Lower leg skin (tissue), 4 donors: ENCODE data around the gene SFMBT1. TPM values are rescaled to one million over a fixed set of nuclear protein-coding genes. Genes with fewer than 3 reads are reported as not detected.

Experiments used
- DNase-seq, 2 donors: peaks; one replicate each; pipeline ENCODE4 v3.0.0-alpha.2; 2019; ENCODE audit warnings: low spot score in 2 of 2
- H3K4me3 ChIP-seq: fragments of 200-600 bp; sonication (generic); 2 replicates; pipeline ENCODE4 v1.5.1; 2017; ENCODE audit warnings: mild to moderate bottlenecking, low read depth; ENCODE audit not compliant: poor library complexity, severe bottlenecking
- CTCF ChIP-seq, 3 donors: fragments of 450-650 bp; IDR thresholded peaks; one replicate each; pipeline ENCODE4 v1.5.1; 2016; ENCODE audit warnings: antibody characterized with exemption in 3 of 3, mild to moderate bottlenecking in 3 of 3, moderate library complexity in 2 of 3
- POLR2A ChIP-seq, 2 donors: fragments of 450-650 bp; IDR thresholded peaks; one replicate each; pipeline ENCODE4 v1.6.1; 2016 to 2017; ENCODE audit warnings: antibody characterized with exemption in 2 of 2, mild to moderate bottlenecking in 1 of 2, moderate library complexity in 1 of 2
- WGBS, 2 donors: methylation state at CpG; one replicate each; pipeline ENCODE4 v1.1.5; 2018; 5-methylcytosine and 5-hydroxymethylcytosine counted together
- intact Hi-C: fragments of 100-400 bp; cut with DNase I; formaldehyde crosslinking; loops from one replicate; pipeline ENCODE4 v1.15.0; 2023; ENCODE audit warnings: low total_unique reads
- total RNA-seq, 4 donors: library from RNA; depleted of rRNA; stranded (reverse); fragments of >200 nt; gene quantifications; one replicate each; pipeline ENCODE4 v1.1.0, GENCODE V29; 2016

The SFMBT1 gene
- total RNA-seq, 4 donors from 2014 or later = 9.5 to 24.3 (median 14.4) TPM

- no peak for TF ChIP-seq CTCF (IDR thresholded peaks at IDR 0.05)
- no peak for TF ChIP-seq POLR2A (IDR thresholded peaks at IDR 0.05)
- WGBS, 2 donors = 75 to 77% methylated on average over 4 of the region's 4 CpGs
- DNase-seq = no peak
- H3K4me3 ChIP-seq = no peak overlapping the region
- intact Hi-C loops = no loop called here
Measured at GRCh38 chr3:52879090-52879489, 166.8 kb downstream of the SFMBT1 start.

DNA sequence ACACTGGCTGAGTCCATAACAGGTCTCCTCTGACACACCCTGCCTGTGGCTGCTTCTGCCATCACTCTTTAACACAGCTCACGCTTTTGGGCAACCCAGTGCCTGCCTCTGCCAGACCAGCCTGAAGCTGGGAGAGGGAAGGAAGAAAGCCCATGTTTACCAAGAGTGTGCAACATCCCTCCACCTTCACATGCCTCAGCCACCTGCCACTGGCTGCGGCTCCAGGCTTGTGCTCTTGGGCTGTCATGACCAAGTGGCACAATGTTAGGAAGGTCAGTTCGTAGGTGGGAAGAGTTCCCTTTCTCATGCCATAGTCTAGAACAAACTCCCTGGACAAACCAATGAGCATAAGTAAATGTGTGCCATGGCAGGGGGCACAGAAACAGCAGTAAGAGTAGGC is 168.8 kb downstream of the SFMBT1 start:
- no peak for DNase-seq
- TF ChIP-seq CTCF (IDR thresholded peaks at IDR 0.05) (no peak), POLR2A (IDR thresholded peaks at IDR 0.05) (no peak)
- 90 to 91% methylated on average over 3 of the region's 3 CpGs for WGBS, 2 donors

GRCh38 chr3:52874864-52875587 is 170.8 kb downstream of the SFMBT1 start:
- intact Hi-C loops = no loop called here
- H3K4me3 ChIP-seq = no peak overlapping the region
- 87 to 91% methylated on average over 9 of the region's 9 CpGs for WGBS, 2 donors
- DNase-seq = no peak
- TF ChIP-seq CTCF (IDR thresholded peaks at IDR 0.05) (no peak), POLR2A (IDR thresholded peaks at IDR 0.05) (no peak)

More for the DNA sequence above, 168.8 kb downstream of the SFMBT1 start:
- H3K4me3 ChIP-seq = no peak overlapping the region
- intact Hi-C loops = no loop called here

GRCh38 chr3:52874160-52874701 is 171.6 kb downstream of the SFMBT1 start:
- no peak overlapping the region for H3K4me3 ChIP-seq
- 64 to 71% methylated on average over 5 of the region's 5 CpGs for WGBS, 2 donors
- intact Hi-C loops = no loop called here
- no peak for DNase-seq
- TF ChIP-seq POLR2A (IDR thresholded peaks at IDR 0.05) = no peak
- TF ChIP-seq CTCF (IDR thresholded peaks at IDR 0.05) = no peak

- no peak for DNase-seq
- intact Hi-C loops = no loop called here
- TF ChIP-seq POLR2A (IDR thresholded peaks at IDR 0.05) (no peak), CTCF (IDR thresholded peaks at IDR 0.05) (no peak)
- 58 to 66% methylated on average over 8 of the region's 8 CpGs for WGBS, 2 donors
- H3K4me3 ChIP-seq = no peak overlapping the region
Measured at GRCh38 chr3:52873433-52874159, 172.3 kb downstream of the SFMBT1 start.
